Renal cortical epithelial cell (primary cell): ENCODE results near the gene TNFAIP2. TPM values are rescaled to one million over a fixed set of nuclear protein-coding genes. Genes with fewer than 3 reads are reported as not detected.

Experiments
- total RNA-seq: library from RNA; depleted of rRNA; stranded (reverse); fragments of >200 nt; gene quantifications from 2 replicates; pipeline ENCODE4 v1.2.3, GENCODE V29; 2014

The TNFAIP2 gene
- total RNA-seq, 1 donor from 2014 or later, result 530 TPM

Other genes starting within 250 kb of the TNFAIP2 start
- 1.4 and 2.5 TPM in 2 replicates for gene AMN, start 200.8 kb upstream of the TNFAIP2 start, total RNA-seq
- 73.3 and 235 TPM in 2 replicates for gene CDC42BPB, start 65.9 kb upstream of the TNFAIP2 start, total RNA-seq
- gene LBHD2, start 39.3 kb upstream of the TNFAIP2 start, total RNA-seq, result not detected in 2 replicates
- 0.94 and 2.1 TPM in 2 replicates for gene EXOC3L4, start 28.7 kb upstream of the TNFAIP2 start, total RNA-seq
- gene EIF5, start 210.8 kb downstream of the TNFAIP2 start, total RNA-seq, result 117 and 173 TPM in 2 replicates